AG08395 (cell line): ENCODE measurements around the gene NT5E.

Experiments
- DNase-seq: peaks from one replicate; pipeline ENCODE4 v3.0.0; 2012; ENCODE audit warnings: mixed read lengths, low spot score

NT5E gene

DNA sequence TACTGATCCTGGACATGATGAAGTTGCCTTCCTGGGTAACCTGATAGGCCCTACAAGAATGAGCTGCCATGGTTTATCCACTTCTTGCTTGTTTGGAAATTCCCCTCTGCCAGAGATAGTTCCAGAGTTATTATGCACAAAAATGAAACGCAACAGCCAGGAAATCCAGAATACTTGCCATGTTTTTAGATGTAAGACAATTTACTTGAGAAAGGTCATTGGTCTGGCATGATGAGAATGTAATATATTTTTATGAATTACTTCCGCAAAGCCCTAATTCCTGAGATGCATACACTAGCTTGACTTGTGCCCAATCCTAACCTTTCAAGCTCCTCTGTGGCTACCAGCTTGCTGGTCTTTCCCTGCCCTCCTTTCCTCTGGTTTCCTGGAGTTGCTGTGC, 27.9 kb upstream of the NT5E start:
- DNase-seq: no peak

DNA sequence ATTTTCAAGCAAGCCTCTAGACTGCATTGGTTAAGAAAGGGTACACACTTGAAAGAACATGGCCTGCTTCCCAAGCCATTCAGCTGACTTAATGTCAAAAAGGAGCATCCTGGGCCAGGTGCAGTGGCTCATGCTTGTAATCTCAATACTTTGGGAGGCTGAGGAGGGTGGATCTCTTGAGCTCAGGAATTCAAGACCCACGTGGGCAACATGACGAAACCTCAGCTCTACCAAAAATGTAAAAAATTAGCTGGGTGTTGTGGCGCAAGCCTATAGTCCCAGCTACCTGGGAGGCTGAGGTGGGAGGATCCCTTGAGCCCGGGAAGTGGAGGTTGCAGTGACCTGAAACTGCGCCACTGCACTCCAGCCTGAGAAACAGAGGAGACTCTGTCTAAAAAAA, 26.9 kb upstream of the NT5E start:
- no peak for DNase-seq

DNA sequence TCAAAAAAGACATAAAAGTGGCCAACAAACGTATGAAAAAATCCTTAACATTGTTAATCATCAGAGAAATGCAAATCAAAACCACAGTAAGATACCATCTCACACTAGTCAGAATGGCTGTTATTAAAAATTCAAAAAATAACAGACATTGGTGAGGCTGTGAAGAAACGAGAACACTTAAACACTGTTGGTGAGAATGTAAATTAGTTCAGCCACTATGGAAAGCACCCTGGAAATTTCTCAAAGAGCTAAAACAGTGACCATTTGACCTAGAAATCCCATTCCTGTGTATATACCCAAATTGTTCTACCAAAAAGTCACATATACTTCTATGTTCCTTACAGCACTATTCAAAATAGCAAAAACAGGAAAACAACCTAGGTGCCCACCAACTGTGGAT, 24.9 kb upstream of the NT5E start:
- no peak for DNase-seq

DNA sequence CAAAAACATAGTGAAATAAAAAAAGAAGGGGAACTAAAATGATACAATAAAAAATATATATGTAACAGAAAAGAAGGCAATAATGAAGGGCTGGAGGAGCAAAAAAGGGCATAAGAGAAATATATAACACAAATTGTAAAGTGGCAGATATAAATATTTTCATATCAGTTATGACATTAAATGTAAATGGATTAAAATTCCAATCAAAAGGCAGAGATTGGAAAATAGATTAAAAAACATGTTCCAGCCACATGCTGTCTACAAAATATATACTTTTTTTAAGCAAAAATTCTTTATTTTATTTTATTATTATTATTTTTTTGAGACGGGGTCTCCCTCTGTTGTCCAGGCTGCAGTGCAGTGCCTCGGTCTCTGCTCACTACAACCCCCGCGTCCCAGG, 23.9 kb upstream of the NT5E start:
- no peak for DNase-seq

DNA sequence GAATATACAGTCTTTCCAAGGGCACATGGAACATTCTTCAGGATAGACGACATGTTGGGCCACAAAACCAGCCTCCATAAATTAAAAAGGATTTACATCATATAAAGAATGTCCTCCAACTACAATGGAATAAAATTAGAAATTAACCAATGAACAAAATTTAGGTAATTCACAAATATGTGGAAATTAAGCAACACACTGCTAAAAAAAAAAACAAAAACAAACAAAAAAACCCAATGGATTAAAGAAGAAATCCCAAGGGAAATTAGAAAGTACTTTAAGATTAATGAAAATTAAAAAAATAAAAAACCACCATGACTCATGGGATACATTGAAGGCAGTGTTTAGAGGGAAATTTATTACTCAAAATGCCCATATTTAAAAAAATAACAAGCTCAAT, 21.4 kb upstream of the NT5E start:
- DNase-seq: no peak

DNA sequence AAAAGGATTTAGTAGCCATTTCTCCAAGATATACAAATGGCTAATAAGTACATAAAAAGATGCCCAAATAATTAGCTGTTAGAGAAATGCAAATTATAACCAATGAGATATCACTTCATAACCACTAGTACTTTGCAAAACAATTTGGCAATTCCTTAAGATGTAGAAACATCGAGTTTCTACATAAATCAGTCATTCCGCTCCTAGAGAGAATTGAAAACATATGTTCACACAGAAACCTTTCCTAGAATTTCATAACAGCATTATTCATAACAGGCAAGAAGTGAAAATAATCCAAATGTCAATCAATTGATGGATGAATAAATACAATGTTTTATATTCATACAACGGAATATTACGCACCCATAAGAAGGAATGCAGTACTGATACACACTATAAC, 20.5 kb upstream of the NT5E start:
- no peak for DNase-seq

DNA sequence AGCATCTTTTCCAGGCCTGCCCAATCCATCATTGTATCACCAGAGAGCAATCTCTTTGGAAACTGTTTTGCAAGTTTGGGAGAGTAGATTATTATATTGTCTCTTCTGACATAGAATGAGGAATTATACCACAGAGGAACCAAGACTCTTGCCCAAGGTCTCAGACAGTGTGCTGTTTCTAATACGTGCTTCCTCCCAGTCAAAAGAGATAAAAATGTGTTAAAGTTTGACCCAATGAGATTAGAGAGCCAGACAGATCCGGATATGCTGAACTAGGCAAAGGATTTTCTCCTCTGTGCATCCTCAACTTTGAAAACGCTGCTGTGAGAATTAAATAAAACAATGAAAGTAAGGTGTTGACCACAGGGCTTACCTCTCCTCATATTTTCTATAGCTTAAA, 18.6 kb upstream of the NT5E start:
- DNase-seq: no peak

DNA sequence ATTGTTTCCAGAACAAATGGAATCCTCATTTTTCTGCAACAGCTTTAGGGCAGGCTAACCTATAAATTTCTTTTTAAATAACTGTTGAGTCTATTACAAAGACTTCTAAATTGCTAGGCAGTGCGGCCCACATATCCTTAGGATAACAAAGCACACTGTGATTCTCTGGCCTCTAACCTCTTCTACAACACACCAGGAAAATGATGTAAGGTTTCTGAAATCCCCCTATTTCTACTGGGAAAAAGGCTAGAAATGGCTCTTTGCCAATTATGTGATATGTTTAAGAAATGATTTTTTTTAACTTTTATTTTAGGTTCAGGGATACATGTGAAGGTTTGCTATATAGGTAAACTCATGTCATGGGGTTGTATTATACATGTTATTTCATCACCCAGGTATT, 17.3 kb upstream of the NT5E start:
- DNase-seq: no peak

DNA sequence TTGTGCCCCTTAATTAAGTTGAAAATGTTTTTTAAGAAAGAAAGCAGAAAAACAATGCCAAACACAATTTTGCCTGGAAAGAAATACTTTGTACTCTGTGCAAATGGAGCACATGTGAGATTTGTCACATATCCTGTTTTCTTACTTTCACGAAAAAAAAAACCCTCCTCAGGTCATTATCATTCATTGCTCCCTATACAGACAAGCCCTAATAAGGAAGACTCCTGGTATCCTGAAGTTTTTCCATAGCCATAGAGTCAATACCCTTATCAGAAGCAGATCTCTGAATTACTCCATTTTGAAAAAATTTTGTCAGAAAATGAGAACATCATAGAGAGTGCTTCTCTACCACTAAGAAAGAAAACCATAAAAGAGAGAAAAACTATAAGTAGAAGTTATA, 14.0 kb upstream of the NT5E start:
- no peak for DNase-seq

DNA sequence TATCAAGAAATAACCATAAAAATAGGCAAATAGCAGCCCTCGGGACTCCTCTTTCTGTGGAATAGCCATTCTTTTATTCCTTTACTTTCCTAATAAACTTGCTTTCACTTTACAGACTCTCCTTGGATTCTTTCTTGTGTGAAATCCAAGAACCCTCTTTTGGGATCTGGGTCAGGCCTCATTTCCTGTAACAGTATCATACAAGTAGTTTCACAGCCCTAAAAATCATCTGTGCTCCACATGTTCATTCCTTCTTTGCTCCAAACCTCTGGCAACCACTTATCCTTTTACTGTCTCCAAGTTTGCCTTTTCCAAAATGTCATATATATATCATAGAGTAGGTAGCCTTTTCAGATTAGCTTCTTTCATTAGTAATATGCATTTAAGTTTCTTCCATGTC, 13.5 kb upstream of the NT5E start:
- DNase-seq: peak; percentile 33

DNA sequence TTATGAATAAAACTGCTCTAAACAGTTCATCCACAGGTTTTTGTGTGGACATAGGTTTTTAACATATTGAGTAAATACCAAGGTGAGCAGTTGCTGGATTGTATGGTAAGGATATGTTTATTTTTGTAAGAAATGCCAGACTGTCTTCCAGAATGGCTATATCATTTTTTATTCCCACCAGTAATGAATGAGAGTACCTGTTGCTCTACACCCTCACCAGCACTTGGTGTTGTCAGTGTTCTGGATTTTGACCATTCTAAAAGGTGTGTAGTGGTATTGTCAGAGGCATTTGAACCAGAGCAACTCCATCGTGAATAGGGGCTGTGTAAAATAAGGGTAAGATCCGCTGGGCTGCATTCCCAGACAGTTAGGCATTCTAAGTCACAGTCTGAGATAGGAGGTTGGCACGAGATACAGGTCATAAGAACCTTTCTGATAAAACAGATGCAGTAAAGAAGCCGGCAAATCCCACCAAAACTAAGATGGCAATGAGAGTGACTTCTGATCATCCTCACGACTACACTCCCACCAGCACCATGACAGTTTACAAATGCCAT, 12.9 kb upstream of the NT5E start:
- DNase-seq: no peak

DNA sequence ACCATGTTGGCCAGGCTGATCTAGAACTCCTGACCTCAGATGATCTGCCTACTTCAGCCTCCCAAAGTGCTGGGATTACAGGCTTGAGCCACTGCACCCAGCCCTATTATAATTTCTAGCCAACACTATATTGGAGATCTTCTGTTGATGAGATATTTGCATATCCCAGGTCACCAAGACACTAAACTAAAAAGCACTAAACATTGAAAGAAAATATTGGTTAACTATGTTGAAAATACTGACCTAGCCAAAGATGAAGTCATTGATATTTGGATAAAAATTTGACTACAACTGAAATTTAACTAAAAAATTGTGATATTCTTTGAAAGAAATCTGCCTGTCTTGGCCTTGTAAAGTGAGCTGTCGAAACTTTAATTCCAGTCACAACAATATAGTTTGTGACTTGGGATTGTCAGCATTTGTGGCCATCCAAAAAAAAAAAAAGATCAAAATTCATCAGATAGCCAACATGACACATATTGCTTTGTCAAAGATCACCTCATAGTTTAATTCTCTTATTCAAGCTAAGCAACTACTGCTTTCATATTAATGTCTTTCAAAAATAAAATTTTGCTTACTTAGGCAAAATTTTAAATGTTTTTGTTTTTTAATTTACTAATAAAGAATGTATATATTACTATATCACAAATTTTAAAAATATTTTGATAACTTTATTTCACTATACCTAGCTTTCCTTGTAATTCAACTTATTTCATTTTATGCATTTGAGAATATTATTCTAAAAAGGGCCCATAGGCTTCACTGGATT, 6.3 kb upstream of the NT5E start:
- DNase-seq: no peak

DNA sequence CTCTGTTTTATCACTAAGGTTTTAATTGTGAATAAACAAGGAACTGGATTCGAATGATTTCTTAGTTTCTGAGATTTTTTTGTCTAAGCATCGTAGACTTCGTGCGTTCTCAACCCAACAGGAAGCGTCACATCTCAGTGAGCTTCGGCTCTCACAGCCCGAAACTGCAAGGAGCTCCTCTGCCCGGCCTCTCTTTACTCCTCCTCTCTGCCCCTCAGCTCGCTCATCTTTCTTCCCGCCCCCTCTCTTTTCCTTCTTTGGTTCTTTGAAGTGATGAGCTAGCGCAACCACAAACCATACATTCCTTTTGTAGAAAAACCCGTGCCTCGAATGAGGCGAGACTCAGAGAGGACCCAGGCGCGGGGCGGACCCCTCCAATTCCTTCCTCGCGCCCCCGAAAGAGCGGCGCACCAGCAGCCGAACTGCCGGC, 480 bp upstream of the NT5E start:
- peak; percentile 66 for DNase-seq

DNA sequence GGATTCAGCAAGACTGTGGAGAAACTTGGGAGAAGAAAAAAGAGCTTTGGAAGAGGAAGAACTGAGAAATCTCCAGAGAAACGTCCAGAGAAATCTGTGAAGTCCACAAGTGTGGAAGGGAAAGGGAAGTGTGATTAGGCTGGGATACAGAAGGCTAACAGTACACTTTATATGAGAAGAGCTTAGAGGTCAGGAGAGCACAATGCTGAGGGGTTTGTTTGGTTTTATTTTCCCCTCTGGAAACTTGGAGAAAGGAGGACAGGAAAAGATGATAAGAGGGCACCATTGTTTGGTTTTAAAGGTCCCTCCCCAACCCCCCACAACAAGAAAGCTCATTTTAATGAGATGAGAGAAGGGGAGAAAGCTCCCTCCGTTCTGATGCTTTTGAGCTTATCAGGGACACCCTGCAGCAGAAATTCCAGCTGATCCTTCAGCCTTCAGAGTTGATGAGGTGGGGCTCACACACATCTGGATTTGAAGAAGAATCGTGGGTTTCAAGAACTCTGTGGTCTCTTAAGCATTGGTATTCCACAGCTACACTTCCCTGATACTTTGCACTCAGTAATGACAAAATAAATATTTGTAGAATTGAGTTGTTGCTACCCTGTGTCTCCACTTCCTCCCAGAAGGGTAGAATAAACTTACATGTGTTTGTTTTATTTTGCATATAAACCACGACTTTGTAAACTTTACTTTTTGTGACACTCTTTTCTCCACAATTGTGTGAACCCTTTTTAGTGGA, 1.9 kb downstream of the NT5E start:
- no peak for DNase-seq

DNA sequence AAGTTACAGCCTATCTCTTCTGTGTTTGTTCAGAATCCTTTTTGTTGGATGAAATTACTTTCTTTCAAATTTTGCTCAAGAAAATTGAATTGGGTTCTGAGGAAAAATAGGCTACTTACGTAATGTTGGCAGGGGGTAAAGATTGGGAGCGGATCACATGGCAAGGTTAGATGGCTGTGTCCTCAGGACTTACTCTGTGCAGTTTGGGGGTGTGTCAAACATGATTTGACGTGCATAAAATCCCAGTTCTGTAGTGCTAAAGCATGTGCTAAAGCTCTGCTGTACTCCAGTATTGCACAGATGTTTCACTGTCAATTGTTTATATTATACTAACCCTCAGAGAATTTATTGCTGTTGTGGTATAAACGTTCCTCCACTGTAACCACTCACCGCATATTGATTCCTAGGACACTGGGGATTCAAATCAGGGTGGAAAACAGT, 2.6 kb downstream of the NT5E start:
- DNase-seq: peak; percentile 48

DNA sequence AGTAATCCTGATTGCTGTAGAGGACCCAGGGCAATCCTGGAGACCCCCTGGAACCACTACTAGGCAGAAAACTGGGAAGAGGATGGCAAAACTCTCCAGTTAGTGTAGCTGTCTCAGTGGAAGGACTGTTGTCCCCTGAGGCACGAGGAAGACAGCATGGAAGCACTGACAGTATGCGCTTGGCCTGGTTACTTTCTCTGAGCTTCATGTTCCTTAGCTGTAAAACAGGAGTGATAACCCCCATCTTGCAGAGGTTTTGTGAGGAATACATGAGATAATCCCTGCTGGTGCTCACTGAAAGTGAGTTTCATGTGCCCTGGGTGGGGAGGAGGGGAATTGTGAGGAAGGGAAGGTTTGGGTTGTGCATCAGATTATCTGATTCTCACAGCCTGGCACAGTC, 3.2 kb downstream of the NT5E start:
- DNase-seq: no peak

DNA sequence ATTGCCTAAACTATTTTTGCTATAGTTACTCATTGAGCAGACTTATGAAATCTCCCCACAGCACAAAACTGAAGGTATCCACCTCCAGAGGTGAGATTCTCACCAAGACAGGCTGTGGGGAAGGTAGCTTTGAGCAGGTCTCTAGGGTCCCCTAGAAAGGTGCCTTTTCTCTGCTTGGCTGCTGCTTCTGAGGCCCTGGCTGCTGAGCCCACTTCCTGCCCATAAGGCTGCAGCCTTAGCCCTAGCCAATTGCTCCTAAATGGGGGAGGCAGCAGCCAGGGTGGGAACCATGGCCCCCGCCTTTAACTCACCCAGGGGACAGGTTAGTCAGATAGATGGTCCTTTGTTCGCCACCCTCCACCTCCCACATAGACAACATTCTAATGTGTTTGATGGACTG, 3.6 kb downstream of the NT5E start:
- DNase-seq: no peak

DNA sequence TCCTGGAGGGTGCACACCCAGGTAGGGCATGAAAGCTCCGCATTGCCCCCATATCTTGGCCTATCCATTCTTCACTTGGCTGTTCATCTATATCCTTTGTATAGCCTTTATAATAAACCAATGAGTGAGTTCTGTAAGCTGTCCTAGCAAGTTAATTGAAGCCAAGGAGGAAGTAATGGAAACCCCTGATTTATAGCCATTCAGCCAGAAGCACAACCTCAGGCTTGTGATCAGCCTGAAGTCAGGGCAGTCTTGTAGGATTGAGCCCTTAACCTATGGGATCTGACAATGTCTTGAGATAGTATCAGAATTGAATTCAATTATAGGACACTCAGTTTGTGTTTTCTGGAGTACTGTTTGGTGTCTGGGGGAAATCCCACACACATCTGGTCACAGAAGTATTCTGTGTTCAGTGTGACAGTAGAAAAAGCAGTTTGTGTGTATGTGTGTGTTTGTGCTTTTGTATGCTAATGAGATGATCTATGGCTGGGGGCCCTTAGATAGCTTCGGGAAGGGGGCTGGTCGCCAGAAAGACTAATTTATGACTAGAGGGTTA, 5.7 kb downstream of the NT5E start:
- no peak for DNase-seq

DNA sequence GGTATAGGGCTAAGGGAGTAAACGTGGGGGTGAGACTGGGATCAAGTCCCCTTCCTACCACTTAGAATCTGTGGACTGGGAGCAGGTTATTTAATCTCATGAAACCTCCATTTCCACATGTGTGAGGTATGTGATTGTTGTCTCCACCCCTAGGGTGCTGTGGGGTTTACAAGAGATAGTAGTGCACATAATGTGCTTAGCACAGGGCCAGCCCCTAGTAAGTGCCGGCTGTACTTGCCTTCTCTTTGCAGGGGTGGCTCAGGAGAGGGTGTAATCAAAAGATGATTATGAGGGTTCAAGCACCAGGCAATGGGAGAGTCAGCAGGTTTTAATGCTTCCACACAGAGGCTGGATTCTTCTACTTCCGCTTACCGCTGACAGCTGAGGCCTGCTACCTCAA, 6.9 kb downstream of the NT5E start:
- DNase-seq: no peak

DNA sequence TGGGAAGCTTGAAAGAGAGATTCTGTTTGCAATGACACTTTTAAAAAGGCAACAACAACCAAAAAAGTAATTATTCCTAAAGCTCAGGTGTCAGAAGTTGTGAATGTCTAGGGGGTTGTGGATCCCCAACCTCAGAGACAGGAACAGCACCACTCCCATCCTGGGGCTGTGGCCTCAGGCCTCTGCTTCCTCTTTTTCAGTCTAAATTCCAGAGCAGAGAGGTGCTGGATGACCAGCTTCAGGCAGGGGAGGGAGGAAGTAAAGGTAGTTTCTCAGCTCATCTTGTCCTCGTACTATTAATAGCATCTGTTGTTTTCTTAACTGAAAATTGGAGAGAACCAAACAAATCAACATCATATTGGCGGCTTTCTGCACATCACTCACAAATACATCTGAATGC, 8.3 kb downstream of the NT5E start:
- no peak for DNase-seq

DNA sequence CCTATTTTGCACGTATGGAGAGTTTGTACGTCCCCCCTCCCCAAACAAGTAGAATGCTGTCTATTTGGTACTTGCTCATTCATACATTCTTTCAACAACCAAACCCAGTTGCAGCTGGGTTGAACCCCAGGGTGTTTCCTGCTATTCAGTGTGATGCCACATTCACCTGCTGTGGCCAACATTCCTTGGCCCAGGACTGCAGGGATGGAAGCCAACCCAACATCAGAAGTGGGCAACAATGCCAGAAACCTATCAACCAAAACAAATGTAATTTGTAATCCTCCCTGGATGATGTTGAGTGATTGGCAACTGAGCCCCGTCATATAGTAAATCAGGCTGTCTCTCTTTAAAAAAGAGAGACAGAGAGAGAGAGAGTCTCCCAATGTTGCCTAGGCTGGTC, 8.9 kb downstream of the NT5E start:
- no peak for DNase-seq

DNA sequence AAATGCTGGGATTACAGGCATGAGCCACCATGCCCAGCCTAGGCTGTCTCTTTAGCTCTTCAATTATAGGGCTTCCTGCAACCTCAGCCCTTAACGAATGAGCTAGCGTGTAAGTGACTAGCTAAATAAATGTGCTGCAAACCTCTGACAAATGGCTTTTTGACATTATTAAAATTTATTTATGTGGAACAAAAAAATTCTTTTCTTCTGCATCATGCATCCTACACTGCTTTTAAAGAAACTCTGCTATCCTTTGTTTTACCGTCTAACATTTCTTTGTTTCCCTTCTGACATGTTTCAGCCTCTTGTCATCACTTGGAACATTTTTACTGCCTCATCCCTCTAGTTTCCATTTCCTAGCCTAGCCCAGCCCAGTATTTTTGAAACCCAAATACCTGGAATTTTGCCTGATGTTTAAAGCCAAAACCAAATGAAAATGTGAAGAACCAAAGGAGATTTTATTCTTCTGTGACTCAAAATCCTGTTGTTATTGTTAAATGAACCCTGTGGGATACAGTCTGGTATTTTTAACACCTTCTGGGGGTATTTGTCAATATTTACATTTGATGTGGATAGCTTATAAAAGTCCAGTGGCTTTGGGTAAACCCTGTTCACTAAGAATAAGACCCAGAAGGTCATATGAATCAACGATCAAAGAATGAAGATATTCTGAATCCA, 9.5 kb downstream of the NT5E start:
- DNase-seq: peak; percentile 73
